Right ventricle myocardium superior (tissue), 1 donor: ENCODE measurements around the gene MICAL1. TPM values are rescaled to one million over a fixed set of nuclear protein-coding genes. Genes with fewer than 3 reads are reported as not detected.

Experiments
- ATAC-seq: fragments of 200-7000 bp; cut with Tn5 transposase; one replicate; pipeline ENCODE4 v1.9.1; 2020; ENCODE audit warnings: mild to moderate bottlenecking; ENCODE audit not compliant: poor library complexity
- DNase-seq: peaks from one replicate; pipeline ENCODE4 v3.0.0-alpha.2; 2020
- intact Hi-C: fragments of 100-400 bp; cut with DNase I; formaldehyde crosslinking; loops from one replicate; pipeline ENCODE4 v1.11.2; 2022
- total RNA-seq: library from RNA; stranded (reverse); fragmentation: NEBNext Ultra II Directional; extraction: Animal tissue kit (Norgen Biotek cat#: 25700); gene quantifications from one replicate; pipeline ENCODE4 v1.2.1, GENCODE V29; 2021
- donor health status: DM: no; HTN: yes; CAD: no; lungs with severe emphysema.

MICAL1 gene
- total RNA-seq, 1 donor from 2014 or later, result 5.0 TPM

- intact Hi-C loops, result no loop called here
- no peak for DNase-seq
- ATAC-seq, result no peak
These were observed 3.4 kb upstream of the MICAL1 start for GRCh38 chr6:109458774-109459531.

DNA sequence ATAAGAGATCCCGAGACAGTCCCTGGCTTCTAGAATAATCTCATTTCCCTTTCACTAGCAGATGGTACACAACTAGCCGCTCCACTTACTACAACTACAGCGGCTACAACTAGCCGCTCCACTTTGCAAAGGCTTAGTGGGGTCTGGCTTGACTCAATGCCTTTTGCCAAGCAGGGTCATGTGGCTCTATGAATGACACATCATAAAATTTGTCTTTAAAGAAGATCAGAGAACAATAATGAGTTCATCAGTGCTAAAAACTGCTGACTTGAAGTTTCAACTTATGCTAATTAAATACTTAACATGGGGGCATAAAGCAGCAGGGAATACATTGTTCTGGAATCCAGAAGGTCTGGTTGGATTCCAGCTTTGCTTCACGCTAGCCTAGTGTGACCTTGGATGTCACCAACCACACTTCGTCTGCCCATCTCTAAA, 2.0 kb upstream of the MICAL1 start:
- intact Hi-C loops, result no loop called here
- ATAC-seq (no peak), DNase-seq (no peak)

- intact Hi-C loops, result no loop called here
- peak; percentile 72 for DNase-seq
These were observed 1.4 kb upstream of the MICAL1 start for GRCh38 chr6:109456710-109457561.

DNA sequence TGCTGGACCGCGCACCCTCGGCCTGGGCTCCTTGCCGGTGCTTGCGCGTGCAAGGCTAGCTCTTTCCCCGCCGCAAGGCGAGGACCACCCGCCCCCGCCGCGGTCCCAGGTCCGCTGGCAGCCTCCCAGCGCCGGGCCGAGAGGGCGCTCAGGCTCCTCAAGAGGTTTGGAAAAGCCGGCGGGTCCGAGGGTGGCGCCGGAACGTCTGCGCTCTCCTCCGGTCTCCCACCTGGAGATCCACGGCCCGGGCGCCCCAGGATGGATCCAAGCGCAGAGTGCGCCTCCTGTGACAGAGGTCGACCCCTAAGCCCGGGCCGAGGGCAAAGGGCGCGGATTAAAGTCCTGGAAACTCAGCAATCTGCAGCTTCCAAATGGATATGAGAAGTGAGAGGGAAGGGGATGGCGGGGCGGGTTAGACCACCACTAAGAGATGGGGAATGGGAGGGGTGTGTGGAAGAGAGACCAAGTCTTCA, 575 bp upstream of the MICAL1 start:
- ATAC-seq, result peak; percentile 18
- intact Hi-C loops, result no loop called here
- no peak for DNase-seq

More at GRCh38 chr6:109456710-109457561, 1.4 kb upstream of the MICAL1 start:
- peak; percentile 49 for ATAC-seq

GRCh38 chr6:109454496-109455436, 806 bp downstream of the MICAL1 start:
- ATAC-seq (peak; percentile 18), DNase-seq (peak; percentile 54)
- intact Hi-C loops, result no loop called here

DNA sequence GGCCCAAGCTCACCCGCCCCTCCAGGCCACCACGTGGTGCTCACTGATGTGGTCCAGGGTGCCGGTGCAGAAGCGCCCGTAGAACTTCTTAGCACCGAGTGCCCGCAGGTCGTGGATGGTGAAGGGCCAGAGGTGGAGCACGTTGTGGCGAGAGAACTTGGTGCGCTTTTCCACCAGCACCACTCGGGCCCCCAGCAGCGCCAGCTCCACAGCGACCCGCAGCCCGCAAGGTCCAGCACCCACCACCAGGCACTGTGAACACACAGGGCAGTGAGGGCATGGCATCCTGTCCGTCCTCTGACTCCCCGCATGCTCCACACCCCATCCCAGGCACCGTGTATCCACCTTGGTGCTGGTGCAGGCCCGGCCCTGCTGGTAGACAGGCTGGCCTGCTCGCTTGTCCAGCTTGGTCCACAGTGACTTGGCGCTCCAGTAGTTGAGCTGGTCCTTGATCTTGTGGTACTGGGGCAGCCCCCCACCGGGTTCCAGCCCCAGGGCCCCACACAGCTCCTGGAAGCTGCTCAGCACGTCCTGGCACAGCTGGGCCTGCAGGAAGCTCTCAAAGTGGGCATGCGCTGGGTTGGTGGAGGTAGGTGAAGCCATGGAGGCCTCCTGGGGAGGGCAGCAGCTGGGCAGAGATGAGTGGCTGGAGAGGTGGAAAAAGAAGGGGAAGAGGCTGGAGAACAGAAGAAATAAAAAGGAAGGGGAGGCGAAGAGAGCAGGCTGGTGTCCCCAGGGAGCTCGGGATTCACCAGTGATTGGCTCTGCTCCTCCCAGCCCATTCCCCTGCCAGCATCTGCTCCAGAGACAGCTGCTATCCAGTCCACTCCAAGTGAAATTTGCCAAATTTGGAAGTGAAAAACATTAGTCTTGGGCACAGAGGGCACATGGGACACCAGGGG, 1.7 kb downstream of the MICAL1 start:
- no peak for ATAC-seq
- intact Hi-C loops, result no loop called here
- peak; percentile 64 for DNase-seq

DNA sequence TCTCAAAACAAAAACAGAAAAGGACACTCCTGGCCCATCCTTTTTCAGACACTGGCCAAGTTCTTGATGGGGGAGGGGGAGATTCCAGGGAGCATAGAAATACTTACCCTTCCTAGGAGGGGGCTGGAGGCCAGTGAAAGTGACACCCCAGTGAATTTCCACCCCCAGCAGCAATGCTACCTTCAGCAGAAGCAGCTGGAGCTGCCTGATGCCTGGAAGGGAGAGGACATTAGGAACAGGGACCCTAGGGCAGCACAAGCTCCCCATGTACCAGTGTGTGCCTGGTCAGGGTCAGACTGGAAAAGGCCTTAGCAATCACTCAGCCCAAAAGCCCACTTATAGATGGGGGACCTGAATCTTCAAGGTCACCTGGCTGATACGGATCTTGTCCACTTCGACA, 2.4 kb downstream of the MICAL1 start:
- intact Hi-C loops, result no loop called here

GRCh38 chr6:109452181-109452580, 3.4 kb downstream of the MICAL1 start:
- ATAC-seq (no peak), DNase-seq (no peak)
- intact Hi-C loops, result no loop called here

More for the DNA sequence above, 2.4 kb downstream of the MICAL1 start:
- ATAC-seq, result no peak
- DNase-seq, result no peak

GRCh38 chr6:109451376-109451775, 4.2 kb downstream of the MICAL1 start:
- no peak for ATAC-seq
- intact Hi-C loops, result no loop called here

GRCh38 chr6:109450801-109451200, 4.8 kb downstream of the MICAL1 start:
- DNase-seq, result no peak
- intact Hi-C loops, result no loop called here
- no peak for ATAC-seq

More at GRCh38 chr6:109451376-109451775, 4.2 kb downstream of the MICAL1 start:
- DNase-seq, result no peak

GRCh38 chr6:109449795-109450673, 5.5 kb downstream of the MICAL1 start:
- intact Hi-C loops, result no loop called here
- ATAC-seq (no peak), DNase-seq (no peak)

GRCh38 chr6:109449064-109449794, 6.3 kb downstream of the MICAL1 start:
- DNase-seq (no peak), ATAC-seq (no peak)
- intact Hi-C loops, result no loop called here

DNA sequence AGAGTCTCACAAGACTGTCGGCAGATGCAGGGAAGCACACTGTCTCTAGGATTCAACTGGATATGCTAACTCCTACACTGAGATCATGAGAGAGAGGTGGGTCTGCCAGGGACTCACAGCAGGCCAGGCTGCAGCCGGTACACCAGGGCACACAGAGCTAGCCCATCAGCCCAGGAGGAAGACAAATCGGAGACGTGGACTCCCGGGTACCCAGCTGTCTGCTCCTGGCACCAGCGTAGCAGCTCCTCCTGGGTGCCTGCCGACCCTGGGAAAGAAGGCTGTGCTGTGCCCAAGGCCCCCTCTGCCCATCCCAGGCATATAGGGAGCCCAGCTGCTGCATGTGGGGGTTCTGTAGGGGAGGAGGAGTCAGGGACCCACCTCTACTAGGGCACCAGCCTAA, 7.0 kb downstream of the MICAL1 start:
- intact Hi-C loops, result no loop called here
- no peak for DNase-seq
- ATAC-seq, result no peak

DNA sequence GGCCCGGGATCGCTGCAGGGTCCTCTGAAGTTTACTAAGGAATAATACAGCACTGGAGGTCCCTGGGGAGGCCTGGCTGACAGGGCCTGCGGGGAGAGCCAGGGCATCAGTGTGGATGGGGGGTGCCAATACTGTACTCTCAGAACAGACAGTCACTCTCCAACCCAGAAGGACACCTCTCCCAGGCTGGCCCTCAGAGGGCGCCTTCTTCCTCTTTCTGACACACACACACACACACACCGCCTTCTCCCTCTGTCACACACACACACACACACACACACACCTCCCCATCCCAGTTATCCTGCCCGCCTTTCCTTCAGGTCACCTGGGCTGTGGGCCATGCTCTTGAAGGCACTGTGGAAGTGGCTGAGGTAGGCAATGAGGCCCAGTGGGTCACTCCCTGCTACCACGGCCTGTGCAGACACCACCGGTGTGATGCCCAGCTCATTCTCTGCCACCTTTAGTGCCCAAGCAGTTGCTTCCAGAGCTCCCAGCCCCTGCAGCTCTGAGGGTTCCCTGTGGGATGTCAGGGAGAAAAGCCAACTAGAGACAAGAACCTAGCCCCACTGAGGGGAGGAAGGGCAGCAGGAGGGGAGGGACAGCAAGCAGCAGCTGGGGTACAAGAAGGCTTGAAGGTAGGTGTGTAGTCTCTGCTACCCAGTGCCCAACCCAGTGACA, 7.6 kb downstream of the MICAL1 start:
- no peak for DNase-seq
- ATAC-seq, result no peak
- intact Hi-C loops, result no loop called here

DNA sequence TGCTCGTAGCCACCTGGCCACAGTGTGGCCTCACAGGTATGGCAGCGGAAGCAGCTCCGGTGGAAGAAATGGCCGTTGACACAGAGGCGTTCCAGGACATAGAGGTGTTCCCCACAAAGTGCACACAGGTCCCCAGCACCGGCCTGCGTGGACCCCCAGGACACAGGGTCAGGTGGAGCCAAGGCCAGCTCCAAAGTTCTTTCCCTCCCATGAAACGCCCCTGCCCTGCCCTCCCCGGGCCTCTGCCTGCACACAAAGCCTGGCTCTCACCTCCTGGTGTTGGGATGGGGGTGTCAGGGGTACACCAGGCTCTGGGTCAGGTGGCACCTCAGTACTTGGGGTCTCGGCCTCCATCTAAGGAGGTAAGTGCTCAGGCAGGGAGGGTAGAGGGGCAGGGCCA, 8.5 kb downstream of the MICAL1 start:
- ATAC-seq (no peak), DNase-seq (no peak)
- intact Hi-C loops, result no loop called here

DNA sequence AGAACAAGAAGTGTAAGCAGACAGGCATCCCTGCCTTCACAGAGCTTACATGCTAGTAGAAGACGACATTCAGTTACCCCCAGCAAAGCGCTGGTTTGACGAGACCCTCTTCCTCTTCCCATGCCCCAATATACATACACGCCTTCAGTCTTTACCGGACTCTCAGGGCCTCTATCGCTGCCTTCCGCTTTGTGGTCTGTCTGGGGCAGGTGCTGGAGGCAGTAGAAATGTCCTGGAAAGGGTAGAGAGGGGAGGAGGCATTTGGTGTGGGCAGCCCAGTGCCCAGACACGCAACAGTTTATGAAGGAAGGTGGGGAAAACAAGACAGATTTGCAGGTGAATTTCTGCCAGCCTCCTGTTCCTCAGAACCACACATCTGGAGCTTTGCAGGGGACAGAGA, 9.0 kb downstream of the MICAL1 start:
- ATAC-seq, result no peak
- intact Hi-C loops, result no loop called here
- DNase-seq, result no peak
